Loucy (cell line): ENCODE results near the gene KANK2.

Source experiments
- H2AFZ ChIP-seq: fragments of 200-600 bp; sonication (generic); 2 replicates; pipeline ENCODE4 v1.6.0; 2016; ENCODE audit warnings: antibody characterized with exemption, mild to moderate bottlenecking, low read length, moderate library complexity
- H3F3A ChIP-seq: fragments of 200-600 bp; 2 replicates; pipeline ENCODE4 v1.6.0; 2016; ENCODE audit warnings: antibody characterized with exemption, low read depth, mild to moderate bottlenecking
- H3K27me3 ChIP-seq: fragments of 200-600 bp; sonication (generic); 2 replicates; pipeline ENCODE4 v1.6.1; 2014; ENCODE audit warnings: low read length, mild to moderate bottlenecking; ENCODE audit not compliant: insufficient read depth, poor library complexity, severe bottlenecking
- H3K36me3 ChIP-seq: fragments of 200-600 bp; sonication (generic); 2 replicates; pipeline ENCODE4 v1.6.1; 2016; ENCODE audit warnings: low read length; ENCODE audit not compliant: insufficient read depth
- H3K4me1 ChIP-seq: fragments of 200-600 bp; sonication (generic); 2 replicates; pipeline ENCODE4 v1.5.1; 2014; ENCODE audit warnings: low read length, mild to moderate bottlenecking; ENCODE audit not compliant: insufficient read depth, poor library complexity, severe bottlenecking
- H3K4me2 ChIP-seq: fragments of 200-600 bp; sonication (generic); 2 replicates; pipeline ENCODE4 v1.6.0; 2014; ENCODE audit warnings: antibody characterized with exemption, low read length, low read depth, mild to moderate bottlenecking; ENCODE audit not compliant: poor library complexity, severe bottlenecking
- H3K4me3 ChIP-seq: fragments of 200-600 bp; sonication (generic); 2 replicates; pipeline ENCODE4 v1.5.1; 2014; ENCODE audit warnings: low read length, mild to moderate bottlenecking, mixed read lengths; ENCODE audit not compliant: poor library complexity, severe bottlenecking
- H3K79me2 ChIP-seq: fragments of 200-600 bp; sonication (generic); 2 replicates; pipeline ENCODE4 v1.6.1; 2014; ENCODE audit warnings: low read length; ENCODE audit not compliant: insufficient read depth
- H3K9ac ChIP-seq: fragments of 200-600 bp; sonication (generic); 2 replicates; pipeline ENCODE4 v1.6.0; 2014; ENCODE audit warnings: mild to moderate bottlenecking, low read depth, low read length, moderate library complexity; ENCODE audit not compliant: poor library complexity, severe bottlenecking
- H3K9me2 ChIP-seq: fragments of 200-600 bp; sonication (generic); replicated peaks from 2 replicates; pipeline ENCODE4 v1.6.1; 2016; ENCODE audit warnings: low read depth, low read length, mixed read lengths
- H3K9me3 ChIP-seq: fragments of 200-600 bp; sonication (generic); 2 replicates; pipeline ENCODE4 v1.6.1; 2014; ENCODE audit warnings: mild to moderate bottlenecking, antibody characterized with exemption, low read length, low read depth; ENCODE audit not compliant: insufficient read depth
- H4K20me1 ChIP-seq: fragments of 200-600 bp; sonication (generic); 2 replicates; pipeline ENCODE4 v1.6.0; 2014; ENCODE audit warnings: antibody characterized with exemption, low read length, mild to moderate bottlenecking; ENCODE audit not compliant: insufficient read depth, poor library complexity, severe bottlenecking
- CTCF ChIP-seq: fragments of 200-600 bp; sonication (generic); conservative IDR thresholded peaks from 2 replicates; pipeline ENCODE4 v1.5.1; 2014; ENCODE audit warnings: mild to moderate bottlenecking, antibody characterized with exemption, low read length
- EZH2phosphoT487 ChIP-seq: fragments of 200-600 bp; IDR thresholded peaks from 2 replicates; pipeline ENCODE4 v1.6.1; 2018; ENCODE audit warnings: antibody characterized with exemption, mild to moderate bottlenecking, moderate library complexity, borderline replicate concordance

Gene KANK2

GRCh38 chr19:11152318-11153062 is 44.9 kb downstream of the KANK2 start:
- Histone ChIP-seq H3K9me3 (no peaks in the 10 kb centered on the region), H3F3A (no peaks in the 10 kb centered on the region), H4K20me1 (no peaks in the 10 kb centered on the region), H2AFZ (no peak overlapping the region), H3K4me2 (peak overlapping the region; percentile 52), H3K4me1 (peaks cover 24% of the 10 kb centered on the region), H3K36me3 (peaks cover 3% of the 10 kb centered on the region; the same call in 1 of the 2 replicates), H3K79me2 (peaks cover 55% of the 10 kb centered on the region), H3K27me3 (peaks cover 4% of the 10 kb centered on the region), H3K4me3 (peak overlapping the region; percentile 46), H3K9ac (peak overlapping the region; percentile 100), H3K9me2 (no peaks in the 10 kb centered on the region)
- TF ChIP-seq CTCF (no peak), EZH2phosphoT487 (no peak)

DNA sequence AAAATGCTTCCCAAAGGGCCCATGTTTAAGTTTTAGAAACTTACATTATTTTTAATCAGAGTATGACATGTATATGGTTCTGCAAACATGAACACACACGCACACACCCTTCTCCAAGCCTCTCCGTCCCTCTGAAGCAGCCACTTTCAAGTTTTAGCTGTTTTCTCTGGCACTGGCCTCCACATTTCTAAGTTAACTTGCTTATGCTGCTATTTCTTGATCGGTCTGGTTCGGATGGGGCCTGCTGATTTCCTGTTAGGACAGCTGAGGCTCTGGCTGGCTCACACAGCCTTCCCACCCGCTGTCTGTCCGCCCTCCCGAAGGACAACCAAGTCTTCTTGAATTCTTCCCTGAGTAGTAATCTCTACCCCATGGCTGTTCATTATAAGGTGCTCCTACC is 46.2 kb downstream of the KANK2 start:
- Histone ChIP-seq H2AFZ (no peak overlapping the region), H3K4me1 (peaks cover 24% of the 10 kb centered on the region), H3K4me3 (peak overlapping the region; percentile 20), H4K20me1 (no peaks in the 10 kb centered on the region), H3K79me2 (peaks cover 55% of the 10 kb centered on the region), H3F3A (no peaks in the 10 kb centered on the region), H3K9ac (peak overlapping the region; percentile 16), H3K27me3 (peaks cover 4% of the 10 kb centered on the region), H3K9me3 (no peaks in the 10 kb centered on the region), H3K36me3 (peaks cover 5% of the 10 kb centered on the region; the same call in 1 of the 2 replicates), H3K4me2 (peak overlapping the region; percentile 32), H3K9me2 (no peaks in the 10 kb centered on the region)
- no peak for TF ChIP-seq EZH2phosphoT487
- no peak for TF ChIP-seq CTCF

GRCh38 chr19:11148001-11148400 is 49.3 kb downstream of the KANK2 start:
- Histone ChIP-seq H3K9me2 (no peaks in the 10 kb centered on the region), H3K27me3 (no peaks in the 10 kb centered on the region), H3K4me2 (no peak overlapping the region), H3K9me3 (no peaks in the 10 kb centered on the region), H3K4me3 (no peak overlapping the region), H3K9ac (no peak overlapping the region), H2AFZ (no peak overlapping the region), H3K4me1 (peaks cover 17% of the 10 kb centered on the region), H4K20me1 (no peaks in the 10 kb centered on the region), H3F3A (no peaks in the 10 kb centered on the region), H3K36me3 (peaks cover 20% of the 10 kb centered on the region; the same call in 1 of the 2 replicates), H3K79me2 (peaks cover 29% of the 10 kb centered on the region)
- no peak for TF ChIP-seq EZH2phosphoT487
- TF ChIP-seq CTCF: no peak
